Activated T-helper 1 cell treated with Interleukin-2 at 50 U/mL for 16 hours (primary cell): ENCODE measurements around the gene FOXF1.

Experiments
- DNase-seq: peaks from one replicate; pipeline ENCODE4 v3.0.0-alpha.2; 2020; ENCODE audit warnings: low read depth

Gene FOXF1

GRCh38 chr16:86558355-86559193, 48.2 kb downstream of the FOXF1 start:
- DNase-seq, result no peak

- DNase-seq, result no peak
Observed at GRCh38 chr16:86559802-86560305, 49.5 kb downstream of the FOXF1 start.

- no peak for DNase-seq
Observed at GRCh38 chr16:86562356-86562755, 52.0 kb downstream of the FOXF1 start.

- peak; percentile 67 for DNase-seq
Observed at GRCh38 chr16:86563469-86564345, 53.4 kb downstream of the FOXF1 start.
